ENCODE data around the gene ALKBH8. TPM values are rescaled to one million over a fixed set of nuclear protein-coding genes. Genes with fewer than 3 reads are reported as not detected.

The ALKBH8 gene
- total and polyA plus RNA-seq, 2 of the 8 experiments (the other 6 are each of a cell fraction or from before 2014, with no cell fraction given): 3.6 to 11.9 TPM

- TF ChIP-seq ATF2 (IDR thresholded peaks at IDR 0.05; ENCODE audit: low read length): no peak
- no peak for TF ChIP-seq ZNF274 (IDR thresholded peaks at IDR 0.05; ENCODE audit: borderline replicate concordance, extremely low read depth, low read length)
Measured at GRCh38 chr11:107587306-107587979, 21.9 kb upstream of the ALKBH8 start (continued).
